Keratinocyte (primary cell): ENCODE data around the gene MLF1.

Experiments
- EZH2 ChIP-seq: IDR thresholded peaks from one replicate; pipeline ENCODE4 v1.6.1; 2012; ENCODE audit warnings: inconsistent platforms, mild to moderate bottlenecking, low read length, moderate library complexity
- TF ChIP-seq, protein P1 (sequence below), 3 experiments: IDR thresholded peaks in 1 of 3; conservative IDR thresholded peaks in 1 of 3; optimal IDR thresholded peaks in 1 of 3; 2 replicates in 2 of 3; 3 replicates in 1 of 3; pipeline versions ENCODE3 to v1.5.1; 2011; ENCODE audit warnings: low read length in 3 of 3, mild to moderate bottlenecking in 3 of 3, moderate library complexity in 2 of 3, control low read depth in 1 of 3, inconsistent platforms in 1 of 3; ENCODE audit not compliant: insufficient read depth in 2 of 3; ENCODE audit errors: extremely low read depth in 1 of 3

DNA sequence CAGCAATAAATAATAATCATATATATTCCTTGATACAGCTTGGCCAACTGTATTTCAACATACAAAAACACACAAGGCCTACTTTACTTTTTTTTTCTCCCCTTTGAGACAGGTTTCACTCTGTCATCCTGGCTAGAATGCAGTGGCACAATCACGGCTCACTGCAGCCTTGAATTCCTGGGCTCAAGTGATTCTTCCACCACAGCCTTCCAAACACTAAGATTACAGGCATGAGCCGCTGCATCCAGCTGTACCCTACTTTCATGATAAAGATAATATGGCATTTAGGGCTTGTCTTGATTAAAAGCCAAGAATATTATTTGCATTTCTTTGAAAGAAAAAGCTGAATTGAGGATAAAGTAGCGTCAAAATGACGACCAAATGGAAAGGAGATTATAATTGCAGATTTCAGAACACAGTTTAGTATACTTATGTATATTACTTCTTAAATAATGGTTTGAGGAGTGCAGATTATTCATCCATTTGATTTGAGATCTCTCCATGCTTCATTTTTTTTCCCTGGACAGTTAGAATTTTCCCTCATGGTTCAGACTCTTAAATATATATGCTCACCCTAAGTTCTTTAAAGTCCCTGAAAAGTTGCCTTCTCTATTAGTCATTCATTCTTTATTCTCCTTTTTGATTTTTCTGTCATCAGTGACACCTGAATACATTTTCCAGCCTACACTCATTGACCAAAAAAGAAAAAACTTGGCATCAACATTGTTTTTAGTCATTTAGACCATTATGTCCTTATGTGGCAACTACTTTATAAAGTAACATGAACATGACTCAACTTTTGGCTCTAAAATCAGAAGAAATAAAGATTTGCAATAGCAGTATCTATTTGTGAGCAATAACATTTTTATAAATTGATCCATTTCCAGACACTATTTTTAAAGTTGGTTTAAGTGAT, 48.5 kb upstream of the MLF1 start:
- TF ChIP-seq, protein P1, sequence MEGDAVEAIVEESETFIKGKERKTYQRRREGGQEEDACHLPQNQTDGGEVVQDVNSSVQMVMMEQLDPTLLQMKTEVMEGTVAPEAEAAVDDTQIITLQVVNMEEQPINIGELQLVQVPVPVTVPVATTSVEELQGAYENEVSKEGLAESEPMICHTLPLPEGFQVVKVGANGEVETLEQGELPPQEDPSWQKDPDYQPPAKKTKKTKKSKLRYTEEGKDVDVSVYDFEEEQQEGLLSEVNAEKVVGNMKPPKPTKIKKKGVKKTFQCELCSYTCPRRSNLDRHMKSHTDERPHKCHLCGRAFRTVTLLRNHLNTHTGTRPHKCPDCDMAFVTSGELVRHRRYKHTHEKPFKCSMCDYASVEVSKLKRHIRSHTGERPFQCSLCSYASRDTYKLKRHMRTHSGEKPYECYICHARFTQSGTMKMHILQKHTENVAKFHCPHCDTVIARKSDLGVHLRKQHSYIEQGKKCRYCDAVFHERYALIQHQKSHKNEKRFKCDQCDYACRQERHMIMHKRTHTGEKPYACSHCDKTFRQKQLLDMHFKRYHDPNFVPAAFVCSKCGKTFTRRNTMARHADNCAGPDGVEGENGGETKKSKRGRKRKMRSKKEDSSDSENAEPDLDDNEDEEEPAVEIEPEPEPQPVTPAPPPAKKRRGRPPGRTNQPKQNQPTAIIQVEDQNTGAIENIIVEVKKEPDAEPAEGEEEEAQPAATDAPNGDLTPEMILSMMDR (optimal IDR thresholded peaks at IDR 0.05 in 1 of 3, IDR thresholded peaks at IDR 0.05 in 1 of 3, conservative IDR thresholded peaks at IDR 0.05 in 1 of 3; ENCODE audit: extremely low read depth in 1 of 3, insufficient read depth in 2 of 3, low read length in 3 of 3), result no peak
- no peak for TF ChIP-seq EZH2
